Eye (tissue), 1 donor: ENCODE measurements around the gene CPLX1.
"Not testable (repeated sequence)": the region's sequence is repeated elsewhere in the genome, so short reads cannot be mapped to it uniquely, and the experiment has no call there.

Source experiments
- DNase-seq: peaks from one replicate; pipeline ENCODE4 v3.0.0-alpha.2; 2015

The CPLX1 gene

GRCh38 chr4:774419-775092 lies 51.4 kb downstream of the CPLX1 start:
- DNase-seq = not testable (repeated sequence)

- DNase-seq = no peak
Measured at GRCh38 chr4:773214-773613, 52.7 kb downstream of the CPLX1 start.

GRCh38 chr4:772776-773175 lies 53.2 kb downstream of the CPLX1 start:
- DNase-seq = no peak

- DNase-seq = no peak
Measured at GRCh38 chr4:772118-772517, 53.8 kb downstream of the CPLX1 start.

GRCh38 chr4:771464-771863 lies 54.5 kb downstream of the CPLX1 start:
- no peak for DNase-seq

- no peak for DNase-seq
Measured at GRCh38 chr4:770022-770421, 55.9 kb downstream of the CPLX1 start.

- DNase-seq = no peak
Measured at GRCh38 chr4:769511-769910, 56.4 kb downstream of the CPLX1 start.

- DNase-seq = no peak
Measured at GRCh38 chr4:768995-769394, 56.9 kb downstream of the CPLX1 start.

GRCh38 chr4:768076-768475 lies 57.9 kb downstream of the CPLX1 start:
- DNase-seq = no peak

- no peak for DNase-seq
Measured at GRCh38 chr4:766559-767283, 59.2 kb downstream of the CPLX1 start.

- DNase-seq = no peak
Measured at GRCh38 chr4:766152-766515, 59.8 kb downstream of the CPLX1 start.

GRCh38 chr4:764405-765169 lies 61.3 kb downstream of the CPLX1 start:
- DNase-seq = no peak

GRCh38 chr4:763922-764321 lies 62.0 kb downstream of the CPLX1 start:
- DNase-seq = no peak

GRCh38 chr4:763191-763810 lies 62.6 kb downstream of the CPLX1 start:
- no peak for DNase-seq

GRCh38 chr4:762211-763190 lies 63.4 kb downstream of the CPLX1 start:
- no peak for DNase-seq

- DNase-seq = no peak
Measured at GRCh38 chr4:761739-762138, 64.2 kb downstream of the CPLX1 start.

- DNase-seq = no peak
Measured at GRCh38 chr4:761086-761485, 64.8 kb downstream of the CPLX1 start.

- no peak for DNase-seq
Measured at GRCh38 chr4:760616-761015, 65.3 kb downstream of the CPLX1 start.

- DNase-seq = not testable (repeated sequence)
Measured at GRCh38 chr4:759810-760209, 66.1 kb downstream of the CPLX1 start.

- DNase-seq = no peak
Measured at GRCh38 chr4:757111-757510, 68.8 kb downstream of the CPLX1 start.

- no peak for DNase-seq
Measured at GRCh38 chr4:754221-755120, 71.5 kb downstream of the CPLX1 start.
